HepG2 (cell line): ENCODE results near the gene PALM. TPM values are rescaled to one million over a fixed set of nuclear protein-coding genes. Genes with fewer than 3 reads are reported as not detected.

Source experiments
- FOXP1 ChIP-seq, 2 experiments: fragments of 450-650 bp in 1 of 2; IDR thresholded peaks; 2 replicates each; pipeline ENCODE4 v1.6.1; 2017 to 2018; ENCODE audit warnings: antibody characterized with exemption in 1 of 2
- HMGA1 ChIP-seq: sonication (generic); formaldehyde crosslinking; conservative IDR thresholded peaks from 2 replicates; pipeline ENCODE4 v1.4.0; 2020; ENCODE audit warnings: missing genetic modification reagents
- ISL2 ChIP-seq: sonication (generic); formaldehyde crosslinking; IDR thresholded peaks from 2 replicates; pipeline ENCODE4 v1.5.0; 2020; ENCODE audit warnings: missing genetic modification reagents
- KDM4B ChIP-seq: sonication (generic); formaldehyde crosslinking; IDR thresholded peaks from 2 replicates; pipeline ENCODE4 v1.4.0; 2020; ENCODE audit warnings: missing genetic modification reagents
- NFE2L2 ChIP-seq: fragments of 150-350 bp; IDR thresholded peaks from 2 replicates; pipeline ENCODE4 v1.6.1; 2014; ENCODE audit warnings: low read length
- NONO ChIP-seq, 2 experiments: fragments of 450-650 bp in 1 of 2; sonication (generic) in 1 of 2; formaldehyde crosslinking in 1 of 2; IDR thresholded peaks in 1 of 2; conservative IDR thresholded peaks in 1 of 2; 2 replicates each; pipeline versions ENCODE4 v1.6.1 to v1.8.0; 2017 to 2022; ENCODE audit warnings: mild to moderate bottlenecking in 1 of 2, missing genetic modification reagents in 1 of 2, moderate library complexity in 1 of 2
- NR1H2 ChIP-seq: sonication (generic); formaldehyde crosslinking; IDR thresholded peaks from 2 replicates; pipeline ENCODE4 v1.8.1; 2022; ENCODE audit warnings: low read depth, missing genetic modification reagents, borderline replicate concordance
- POGZ ChIP-seq: sonication (generic); formaldehyde crosslinking; IDR thresholded peaks from 2 replicates; pipeline ENCODE4 v1.4.0; 2020; ENCODE audit warnings: mild to moderate bottlenecking, missing genetic modification reagents
- POLR2G ChIP-seq: fragments of 200-400 bp; formaldehyde crosslinking; IDR thresholded peaks from 2 replicates; pipeline ENCODE4 v1.6.1; 2018; ENCODE audit warnings: mild to moderate bottlenecking, low read depth, low read length, moderate library complexity
- PRDM15 ChIP-seq: sonication (generic); formaldehyde crosslinking; IDR thresholded peaks from 2 replicates; pipeline ENCODE4 v1.4.0; 2020; ENCODE audit warnings: missing genetic modification reagents
- STAG1 ChIP-seq: sonication (generic); formaldehyde crosslinking; IDR thresholded peaks from 2 replicates; pipeline ENCODE4 v1.4.0; 2020; ENCODE audit warnings: missing genetic modification reagents
- ZFP36 ChIP-seq: fragments of 150-350 bp; IDR thresholded peaks from 2 replicates; pipeline ENCODE4 v1.6.1; 2018; ENCODE audit warnings: borderline replicate concordance, low read length, low read depth; ENCODE audit not compliant: partially characterized antibody
- ZMYM2 ChIP-seq: sonication (generic); formaldehyde crosslinking; IDR thresholded peaks from 2 replicates; pipeline ENCODE4 v1.8.0; 2022; ENCODE audit warnings: mild to moderate bottlenecking, missing genetic modification reagents
- ZNF160 ChIP-seq: sonication (generic); formaldehyde crosslinking; IDR thresholded peaks from 2 replicates; pipeline ENCODE4 v1.8.0; 2022; ENCODE audit warnings: mild to moderate bottlenecking, inconsistent platforms, missing genetic modification reagents
- ZNF432 ChIP-seq: sonication (generic); formaldehyde crosslinking; IDR thresholded peaks from 2 replicates; pipeline ENCODE4 v1.5.0; 2020; ENCODE audit warnings: missing genetic modification reagents, mild to moderate bottlenecking, borderline replicate concordance
- ZNF543 ChIP-seq: sonication (generic); formaldehyde crosslinking; IDR thresholded peaks from 2 replicates; pipeline ENCODE4 v1.4.0; 2020; ENCODE audit warnings: mild to moderate bottlenecking, missing genetic modification reagents
- ZNF562 ChIP-seq: sonication (generic); formaldehyde crosslinking; IDR thresholded peaks from 2 replicates; pipeline ENCODE4 v1.8.0; 2022; ENCODE audit warnings: missing genetic modification reagents, borderline replicate concordance
- ZNF564 ChIP-seq: sonication (generic); formaldehyde crosslinking; IDR thresholded peaks from 2 replicates; pipeline ENCODE4 v1.8.1; 2023; ENCODE audit warnings: mild to moderate bottlenecking, missing genetic modification reagents
- ZNF567 ChIP-seq: sonication (generic); formaldehyde crosslinking; IDR thresholded peaks from 2 replicates; pipeline ENCODE4 v1.8.1; 2023; ENCODE audit warnings: mild to moderate bottlenecking, missing genetic modification reagents, borderline replicate concordance
- ZNF878 ChIP-seq: sonication (generic); formaldehyde crosslinking; IDR thresholded peaks from 2 replicates; pipeline ENCODE4 v1.8.1; 2023; ENCODE audit warnings: mild to moderate bottlenecking, missing genetic modification reagents, moderate library complexity
- polyA plus RNA-seq, 8 experiments: library from polyadenylated mRNA; depleted of rRNA in 3 of 8; stranded (reverse) in 7 of 8; unstranded in 1 of 8; fragments of >200 nt; fragmentation: Illumina TruSeq in 4 of 8; extraction: Trizol in 4 of 8; gene quantifications; 2 replicates each; pipeline versions ENCODE4 v1.2.1 to v1.2.3, GENCODE V29; 2011 to 2016; ENCODE audit warnings: low read depth in 4 of 8, missing spikeins in 1 of 8, mixed read lengths in 1 of 8; ENCODE audit not compliant: insufficient read depth in 1 of 8
- total RNA-seq, 5 experiments: library from RNA; depleted of rRNA; stranded (reverse); fragments of >200 nt; fragmentation: Illumina TruSeq; extraction: Trizol; gene quantifications; 2 replicates each; pipeline ENCODE4 v1.2.3, GENCODE V29; 2016; ENCODE audit warnings: low read depth in 1 of 5
- TF ChIP-seq, protein P1 (sequence below): sonication (generic); formaldehyde crosslinking; IDR thresholded peaks from 2 replicates; pipeline ENCODE4 v1.4.0; 2020; ENCODE audit warnings: missing genetic modification reagents
- TF ChIP-seq, protein P2 (sequence below): sonication (generic); IDR thresholded peaks from 2 replicates; pipeline ENCODE4 v1.6.1; 2016; ENCODE audit warnings: low read depth, borderline replicate concordance

The PALM gene
- total and polyA plus RNA-seq, 2 of the 13 experiments (the other 11 are each of a cell fraction or from before 2014, with no cell fraction given), result 4.0 to 9.7 TPM

- TF ChIP-seq PRDM15 (CRISPR knock-in tag) (peak; percentile 99), ZNF432 (CRISPR knock-in tag) (no peak), KDM4B (CRISPR knock-in tag) (0 out of 2 replicates have a peak, but pooled peaks have one; percentile 70), NR1H2 (CRISPR knock-in tag) (no peak), ZNF562 (CRISPR knock-in tag) (no peak), ZFP36 (no peak), POGZ (no peak), ZNF160 (CRISPR knock-in tag) (no peak), ZMYM2 (CRISPR knock-in tag) (peak; percentile 63; the same call in 1 of the 2 replicates), FOXP1 (IDR thresholded peaks at IDR 0.05) (no peak), FOXP1 (CRISPR knock-in tag; IDR thresholded peaks at IDR 0.05) (no peak), ISL2 (CRISPR knock-in tag) (peak; percentile 58; the same call in 1 of the 2 replicates), ZNF543 (0 out of 2 replicates have a peak, but pooled peaks have one; percentile 41), POLR2G (no peak), ZNF564 (peak; percentile 82; the same call in 1 of the 2 replicates), NFE2L2 (no peak), NONO (IDR thresholded peaks at IDR 0.05) (no peak), NONO (CRISPR knock-in tag; conservative IDR thresholded peaks at IDR 0.05) (0 out of 2 replicates have a peak, but pooled peaks have one; percentile 37), ZNF878 (CRISPR knock-in tag) (peak; percentile 88), ZNF567 (CRISPR knock-in tag) (no peak), STAG1 (no peak; the same call in 1 of the 2 replicates), HMGA1 (CRISPR knock-in tag) (no peak)
- TF ChIP-seq, protein P1, sequence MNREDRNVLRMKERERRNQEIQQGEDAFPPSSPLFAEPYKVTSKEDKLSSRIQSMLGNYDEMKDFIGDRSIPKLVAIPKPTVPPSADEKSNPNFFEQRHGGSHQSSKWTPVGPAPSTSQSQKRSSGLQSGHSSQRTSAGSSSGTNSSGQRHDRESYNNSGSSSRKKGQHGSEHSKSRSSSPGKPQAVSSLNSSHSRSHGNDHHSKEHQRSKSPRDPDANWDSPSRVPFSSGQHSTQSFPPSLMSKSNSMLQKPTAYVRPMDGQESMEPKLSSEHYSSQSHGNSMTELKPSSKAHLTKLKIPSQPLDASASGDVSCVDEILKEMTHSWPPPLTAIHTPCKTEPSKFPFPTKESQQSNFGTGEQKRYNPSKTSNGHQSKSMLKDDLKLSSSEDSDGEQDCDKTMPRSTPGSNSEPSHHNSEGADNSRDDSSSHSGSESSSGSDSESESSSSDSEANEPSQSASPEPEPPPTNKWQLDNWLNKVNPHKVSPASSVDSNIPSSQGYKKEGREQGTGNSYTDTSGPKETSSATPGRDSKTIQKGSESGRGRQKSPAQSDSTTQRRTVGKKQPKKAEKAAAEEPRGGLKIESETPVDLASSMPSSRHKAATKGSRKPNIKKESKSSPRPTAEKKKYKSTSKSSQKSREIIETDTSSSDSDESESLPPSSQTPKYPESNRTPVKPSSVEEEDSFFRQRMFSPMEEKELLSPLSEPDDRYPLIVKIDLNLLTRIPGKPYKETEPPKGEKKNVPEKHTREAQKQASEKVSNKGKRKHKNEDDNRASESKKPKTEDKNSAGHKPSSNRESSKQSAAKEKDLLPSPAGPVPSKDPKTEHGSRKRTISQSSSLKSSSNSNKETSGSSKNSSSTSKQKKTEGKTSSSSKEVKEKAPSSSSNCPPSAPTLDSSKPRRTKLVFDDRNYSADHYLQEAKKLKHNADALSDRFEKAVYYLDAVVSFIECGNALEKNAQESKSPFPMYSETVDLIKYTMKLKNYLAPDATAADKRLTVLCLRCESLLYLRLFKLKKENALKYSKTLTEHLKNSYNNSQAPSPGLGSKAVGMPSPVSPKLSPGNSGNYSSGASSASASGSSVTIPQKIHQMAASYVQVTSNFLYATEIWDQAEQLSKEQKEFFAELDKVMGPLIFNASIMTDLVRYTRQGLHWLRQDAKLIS, result peak; percentile 46; the same call in 1 of the 2 replicates
- TF ChIP-seq, protein P2, sequence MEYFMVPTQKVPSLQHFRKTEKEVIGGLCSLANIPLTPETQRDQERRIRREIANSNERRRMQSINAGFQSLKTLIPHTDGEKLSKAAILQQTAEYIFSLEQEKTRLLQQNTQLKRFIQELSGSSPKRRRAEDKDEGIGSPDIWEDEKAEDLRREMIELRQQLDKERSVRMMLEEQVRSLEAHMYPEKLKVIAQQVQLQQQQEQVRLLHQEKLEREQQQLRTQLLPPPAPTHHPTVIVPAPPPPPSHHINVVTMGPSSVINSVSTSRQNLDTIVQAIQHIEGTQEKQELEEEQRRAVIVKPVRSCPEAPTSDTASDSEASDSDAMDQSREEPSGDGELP, result peak; percentile 78; the same call in 1 of the 2 replicates
These were observed 70.3 kb downstream of the PALM start (continued) for GRCh38 chr19:778910-779653.
